HEK293 (cell line): ENCODE measurements around the gene IGIP.

Experiments
- EGR2 ChIP-seq: fragments of 450-650 bp; formaldehyde crosslinking; IDR thresholded peaks from 2 replicates; pipeline ENCODE4 v1.5.1; 2016; ENCODE audit warnings: low read depth, missing biosample characterization, missing genetic modification characterization
- GLIS2 ChIP-seq: fragments of 450-650 bp; formaldehyde crosslinking; IDR thresholded peaks from 2 replicates; pipeline ENCODE4 v1.5.1; 2016; ENCODE audit warnings: missing biosample characterization, missing genetic modification characterization
- IKZF3 ChIP-seq: fragments of 450-650 bp; IDR thresholded peaks from 2 replicates; pipeline ENCODE4 v1.5.0; 2018; ENCODE audit warnings: missing biosample characterization, mild to moderate bottlenecking, missing genetic modification characterization, moderate library complexity
- MZF1 ChIP-seq: fragments of 450-650 bp; formaldehyde crosslinking; IDR thresholded peaks from 2 replicates; pipeline ENCODE4 v1.5.1; 2017; ENCODE audit warnings: missing biosample characterization, missing genetic modification characterization, borderline replicate concordance
- SP3 ChIP-seq: fragments of 450-650 bp; formaldehyde crosslinking; IDR thresholded peaks from 2 replicates; pipeline ENCODE4 v1.5.1; 2016; ENCODE audit warnings: missing biosample characterization, missing genetic modification characterization
- ZBTB1 ChIP-seq: fragments of 450-650 bp; formaldehyde crosslinking; IDR thresholded peaks from 2 replicates; pipeline ENCODE4 v1.5.1; 2016; ENCODE audit warnings: missing biosample characterization, missing genetic modification characterization
- ZNF10 ChIP-seq: fragments of 450-650 bp; formaldehyde crosslinking; IDR thresholded peaks from 2 replicates; pipeline ENCODE4 v1.5.1; 2017; ENCODE audit warnings: missing biosample characterization, missing genetic modification characterization
- ZNF16 ChIP-seq: fragments of 450-650 bp; formaldehyde crosslinking; IDR thresholded peaks from 2 replicates; pipeline ENCODE4 v1.5.1; 2016; ENCODE audit warnings: low read depth, missing biosample characterization, missing genetic modification characterization
- ZNF169 ChIP-seq: fragments of 450-650 bp; formaldehyde crosslinking; IDR thresholded peaks from 2 replicates; pipeline ENCODE4 v1.5.1; 2016; ENCODE audit warnings: missing biosample characterization, missing genetic modification characterization
- ZNF391 ChIP-seq: fragments of 450-650 bp; formaldehyde crosslinking; IDR thresholded peaks from 2 replicates; pipeline ENCODE4 v1.5.1; 2016; ENCODE audit warnings: low read depth, missing biosample characterization, missing genetic modification characterization, borderline replicate concordance
- ZNF529 ChIP-seq: fragments of 450-650 bp; formaldehyde crosslinking; IDR thresholded peaks from 2 replicates; pipeline ENCODE4 v1.5.1; 2017; ENCODE audit warnings: missing genetic modification characterization, missing biosample characterization; ENCODE audit not compliant: insufficient replicate concordance
- ZNF548 ChIP-seq: fragments of 450-650 bp; formaldehyde crosslinking; IDR thresholded peaks from 2 replicates; pipeline ENCODE4 v1.5.1; 2016; ENCODE audit warnings: missing biosample characterization, missing genetic modification characterization
- ZNF558 ChIP-seq: fragments of 450-650 bp; formaldehyde crosslinking; IDR thresholded peaks from 2 replicates; pipeline ENCODE4 v1.5.1; 2016; ENCODE audit warnings: missing biosample characterization, missing genetic modification characterization
- ZNF621 ChIP-seq: fragments of 450-650 bp; formaldehyde crosslinking; IDR thresholded peaks from 2 replicates; pipeline ENCODE4 v1.5.1; 2017; ENCODE audit warnings: missing biosample characterization, missing genetic modification characterization
- ZNF660 ChIP-seq: fragments of 450-650 bp; IDR thresholded peaks from 2 replicates; pipeline ENCODE4 v1.5.1; 2018; ENCODE audit warnings: missing biosample characterization, mild to moderate bottlenecking, missing genetic modification characterization
- ZSCAN23 ChIP-seq: fragments of 450-650 bp; formaldehyde crosslinking; IDR thresholded peaks from 2 replicates; pipeline ENCODE4 v1.5.1; 2016; ENCODE audit warnings: missing biosample characterization, missing genetic modification characterization
- TF ChIP-seq, protein P1 (sequence below): fragments of 450-650 bp; formaldehyde crosslinking; IDR thresholded peaks from 2 replicates; pipeline ENCODE4 v1.5.1; 2016; ENCODE audit warnings: missing biosample characterization, missing genetic modification characterization, low read depth
- TF ChIP-seq, protein P2 (sequence below): fragments of 450-650 bp; formaldehyde crosslinking; IDR thresholded peaks from 2 replicates; pipeline ENCODE4 v1.5.1; 2017; ENCODE audit warnings: missing biosample characterization, mild to moderate bottlenecking, missing genetic modification characterization, moderate library complexity
- TF ChIP-seq, protein P3 (sequence below): fragments of 450-650 bp; formaldehyde crosslinking; IDR thresholded peaks from 2 replicates; pipeline ENCODE4 v1.5.1; 2016; ENCODE audit warnings: missing biosample characterization, missing genetic modification characterization
- TF ChIP-seq, protein P4 (sequence below): fragments of 450-650 bp; formaldehyde crosslinking; IDR thresholded peaks from 2 replicates; pipeline ENCODE4 v1.5.1; 2016; ENCODE audit warnings: missing biosample characterization, missing genetic modification characterization, low read depth
- TF ChIP-seq, protein P5 (sequence below): fragments of 450-650 bp; formaldehyde crosslinking; IDR thresholded peaks from 2 replicates; pipeline ENCODE4 v1.5.1; 2016; ENCODE audit warnings: missing biosample characterization, missing genetic modification characterization
- TF ChIP-seq, protein P6 (sequence below): fragments of 450-650 bp; formaldehyde crosslinking; IDR thresholded peaks from 2 replicates; pipeline ENCODE4 v1.5.1; 2016; ENCODE audit warnings: missing biosample characterization, missing genetic modification characterization, borderline replicate concordance

IGIP gene

DNA sequence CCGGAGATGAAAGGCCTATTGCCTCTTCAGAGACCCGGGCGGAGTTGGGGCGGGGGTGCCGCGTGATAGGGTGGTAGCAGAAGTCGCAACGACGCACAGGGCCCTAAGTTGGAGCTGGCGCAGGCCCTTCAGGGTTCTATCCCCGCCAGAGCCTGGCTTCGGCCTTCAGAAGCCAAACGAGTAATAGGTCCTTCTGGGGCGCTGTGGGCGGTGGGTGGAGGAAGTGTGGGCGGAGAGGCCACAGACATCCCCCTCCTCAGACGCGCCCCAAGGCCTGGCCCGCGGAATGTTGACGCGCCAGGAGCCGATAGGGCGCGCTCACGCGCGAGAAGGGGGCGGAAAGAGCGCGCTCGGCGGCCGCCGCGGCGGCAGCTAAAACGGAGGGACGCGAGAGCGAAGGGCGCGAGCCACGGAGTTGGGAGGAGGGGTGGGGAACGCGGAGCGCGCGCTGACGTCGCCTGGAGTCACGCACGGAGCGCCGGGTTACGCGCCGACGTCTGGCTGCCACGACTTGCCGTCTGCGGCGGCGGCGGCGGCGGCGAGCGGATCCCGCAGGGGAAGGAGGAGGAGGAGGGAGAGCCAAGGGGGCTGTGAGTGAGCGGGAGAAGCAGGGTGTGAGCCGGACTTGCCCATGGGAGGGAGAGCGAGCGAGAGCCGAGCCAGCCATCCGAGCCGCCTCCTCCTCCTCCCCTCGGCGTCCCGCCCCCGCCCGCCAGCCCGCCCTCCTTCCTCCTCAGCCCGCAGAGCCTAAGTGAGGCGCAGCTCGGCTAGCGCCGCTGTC, 18.2 kb upstream of the IGIP start (continued):
- TF ChIP-seq, protein P1, sequence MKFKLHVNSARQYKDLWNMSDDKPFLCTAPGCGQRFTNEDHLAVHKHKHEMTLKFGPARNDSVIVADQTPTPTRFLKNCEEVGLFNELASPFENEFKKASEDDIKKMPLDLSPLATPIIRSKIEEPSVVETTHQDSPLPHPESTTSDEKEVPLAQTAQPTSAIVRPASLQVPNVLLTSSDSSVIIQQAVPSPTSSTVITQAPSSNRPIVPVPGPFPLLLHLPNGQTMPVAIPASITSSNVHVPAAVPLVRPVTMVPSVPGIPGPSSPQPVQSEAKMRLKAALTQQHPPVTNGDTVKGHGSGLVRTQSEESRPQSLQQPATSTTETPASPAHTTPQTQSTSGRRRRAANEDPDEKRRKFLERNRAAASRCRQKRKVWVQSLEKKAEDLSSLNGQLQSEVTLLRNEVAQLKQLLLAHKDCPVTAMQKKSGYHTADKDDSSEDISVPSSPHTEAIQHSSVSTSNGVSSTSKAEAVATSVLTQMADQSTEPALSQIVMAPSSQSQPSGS (tag by site-specific recombination) = peak; percentile 58
- 0 out of 2 replicates have a peak, but pooled peaks have one; percentile 24 for TF ChIP-seq ZNF169
- no peak for TF ChIP-seq ZNF10 (tag by site-specific recombination)
- TF ChIP-seq, protein P2, sequence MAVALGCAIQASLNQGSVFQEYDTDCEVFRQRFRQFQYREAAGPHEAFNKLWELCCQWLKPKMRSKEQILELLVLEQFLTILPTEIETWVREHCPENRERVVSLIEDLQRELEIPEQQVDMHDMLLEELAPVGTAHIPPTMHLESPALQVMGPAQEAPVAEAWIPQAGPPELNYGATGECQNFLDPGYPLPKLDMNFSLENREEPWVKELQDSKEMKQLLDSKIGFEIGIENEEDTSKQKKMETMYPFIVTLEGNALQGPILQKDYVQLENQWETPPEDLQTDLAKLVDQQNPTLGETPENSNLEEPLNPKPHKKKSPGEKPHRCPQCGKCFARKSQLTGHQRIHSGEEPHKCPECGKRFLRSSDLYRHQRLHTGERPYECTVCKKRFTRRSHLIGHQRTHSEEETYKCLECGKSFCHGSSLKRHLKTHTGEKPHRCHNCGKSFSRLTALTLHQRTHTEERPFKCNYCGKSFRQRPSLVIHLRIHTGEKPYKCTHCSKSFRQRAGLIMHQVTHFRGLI (tag by site-specific recombination) = no peak
- peak; percentile 75; the same call in 1 of the 2 replicates for TF ChIP-seq ZNF660 (tag by site-specific recombination)
- no peak for TF ChIP-seq ZNF558 (tag by site-specific recombination)
- no peak; the same call in 1 of the 2 replicates for TF ChIP-seq MZF1 (tag by site-specific recombination)
- no peak for TF ChIP-seq ZNF621 (tag by site-specific recombination)
- TF ChIP-seq ZNF16 (tag by site-specific recombination) = no peak
- TF ChIP-seq, protein P3, sequence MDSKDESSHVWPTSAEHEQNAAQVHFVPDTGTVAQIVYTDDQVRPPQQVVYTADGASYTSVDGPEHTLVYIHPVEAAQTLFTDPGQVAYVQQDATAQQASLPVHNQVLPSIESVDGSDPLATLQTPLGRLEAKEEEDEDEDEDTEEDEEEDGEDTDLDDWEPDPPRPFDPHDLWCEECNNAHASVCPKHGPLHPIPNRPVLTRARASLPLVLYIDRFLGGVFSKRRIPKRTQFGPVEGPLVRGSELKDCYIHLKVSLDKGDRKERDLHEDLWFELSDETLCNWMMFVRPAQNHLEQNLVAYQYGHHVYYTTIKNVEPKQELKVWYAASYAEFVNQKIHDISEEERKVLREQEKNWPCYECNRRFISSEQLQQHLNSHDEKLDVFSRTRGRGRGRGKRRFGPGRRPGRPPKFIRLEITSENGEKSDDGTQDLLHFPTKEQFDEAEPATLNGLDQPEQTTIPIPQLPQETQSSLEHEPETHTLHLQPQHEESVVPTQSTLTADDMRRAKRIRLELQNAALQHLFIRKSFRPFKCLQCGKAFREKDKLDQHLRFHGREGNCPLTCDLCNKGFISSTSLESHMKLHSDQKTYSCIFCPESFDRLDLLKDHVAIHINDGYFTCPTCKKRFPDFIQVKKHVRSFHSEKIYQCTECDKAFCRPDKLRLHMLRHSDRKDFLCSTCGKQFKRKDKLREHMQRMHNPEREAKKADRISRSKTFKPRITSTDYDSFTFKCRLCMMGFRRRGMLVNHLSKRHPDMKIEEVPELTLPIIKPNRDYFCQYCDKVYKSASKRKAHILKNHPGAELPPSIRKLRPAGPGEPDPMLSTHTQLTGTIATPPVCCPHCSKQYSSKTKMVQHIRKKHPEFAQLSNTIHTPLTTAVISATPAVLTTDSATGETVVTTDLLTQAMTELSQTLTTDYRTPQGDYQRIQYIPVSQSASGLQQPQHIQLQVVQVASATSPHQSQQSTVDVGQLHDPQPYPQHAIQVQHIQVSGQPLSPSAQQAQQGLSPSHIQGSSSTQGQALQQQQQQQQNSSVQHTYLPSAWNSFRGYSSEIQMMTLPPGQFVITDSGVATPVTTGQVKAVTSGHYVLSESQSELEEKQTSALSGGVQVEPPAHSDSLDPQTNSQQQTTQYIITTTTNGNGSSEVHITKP = peak; percentile 84
- no peak for TF ChIP-seq ZNF529 (tag by site-specific recombination)
- TF ChIP-seq, protein P4, sequence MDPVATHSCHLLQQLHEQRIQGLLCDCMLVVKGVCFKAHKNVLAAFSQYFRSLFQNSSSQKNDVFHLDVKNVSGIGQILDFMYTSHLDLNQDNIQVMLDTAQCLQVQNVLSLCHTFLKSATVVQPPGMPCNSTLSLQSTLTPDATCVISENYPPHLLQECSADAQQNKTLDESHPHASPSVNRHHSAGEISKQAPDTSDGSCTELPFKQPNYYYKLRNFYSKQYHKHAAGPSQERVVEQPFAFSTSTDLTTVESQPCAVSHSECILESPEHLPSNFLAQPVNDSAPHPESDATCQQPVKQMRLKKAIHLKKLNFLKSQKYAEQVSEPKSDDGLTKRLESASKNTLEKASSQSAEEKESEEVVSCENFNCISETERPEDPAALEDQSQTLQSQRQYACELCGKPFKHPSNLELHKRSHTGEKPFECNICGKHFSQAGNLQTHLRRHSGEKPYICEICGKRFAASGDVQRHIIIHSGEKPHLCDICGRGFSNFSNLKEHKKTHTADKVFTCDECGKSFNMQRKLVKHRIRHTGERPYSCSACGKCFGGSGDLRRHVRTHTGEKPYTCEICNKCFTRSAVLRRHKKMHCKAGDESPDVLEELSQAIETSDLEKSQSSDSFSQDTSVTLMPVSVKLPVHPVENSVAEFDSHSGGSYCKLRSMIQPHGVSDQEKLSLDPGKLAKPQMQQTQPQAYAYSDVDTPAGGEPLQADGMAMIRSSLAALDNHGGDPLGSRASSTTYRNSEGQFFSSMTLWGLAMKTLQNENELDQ (tag by site-specific recombination) = no peak
- no peak for TF ChIP-seq ZSCAN23 (tag by site-specific recombination)
- TF ChIP-seq ZBTB1 (tag by site-specific recombination) = 0 out of 2 replicates have a peak, but pooled peaks have one; percentile 56
- TF ChIP-seq GLIS2 = no peak
- TF ChIP-seq ZNF548 (tag by site-specific recombination) = no peak
- peak; percentile 86 for TF ChIP-seq EGR2 (tag by site-specific recombination)
- TF ChIP-seq ZNF391 (tag by site-specific recombination) = peak; percentile 41; the same call in 1 of the 2 replicates
- TF ChIP-seq IKZF3 = peak; percentile 65
- TF ChIP-seq, protein P5, sequence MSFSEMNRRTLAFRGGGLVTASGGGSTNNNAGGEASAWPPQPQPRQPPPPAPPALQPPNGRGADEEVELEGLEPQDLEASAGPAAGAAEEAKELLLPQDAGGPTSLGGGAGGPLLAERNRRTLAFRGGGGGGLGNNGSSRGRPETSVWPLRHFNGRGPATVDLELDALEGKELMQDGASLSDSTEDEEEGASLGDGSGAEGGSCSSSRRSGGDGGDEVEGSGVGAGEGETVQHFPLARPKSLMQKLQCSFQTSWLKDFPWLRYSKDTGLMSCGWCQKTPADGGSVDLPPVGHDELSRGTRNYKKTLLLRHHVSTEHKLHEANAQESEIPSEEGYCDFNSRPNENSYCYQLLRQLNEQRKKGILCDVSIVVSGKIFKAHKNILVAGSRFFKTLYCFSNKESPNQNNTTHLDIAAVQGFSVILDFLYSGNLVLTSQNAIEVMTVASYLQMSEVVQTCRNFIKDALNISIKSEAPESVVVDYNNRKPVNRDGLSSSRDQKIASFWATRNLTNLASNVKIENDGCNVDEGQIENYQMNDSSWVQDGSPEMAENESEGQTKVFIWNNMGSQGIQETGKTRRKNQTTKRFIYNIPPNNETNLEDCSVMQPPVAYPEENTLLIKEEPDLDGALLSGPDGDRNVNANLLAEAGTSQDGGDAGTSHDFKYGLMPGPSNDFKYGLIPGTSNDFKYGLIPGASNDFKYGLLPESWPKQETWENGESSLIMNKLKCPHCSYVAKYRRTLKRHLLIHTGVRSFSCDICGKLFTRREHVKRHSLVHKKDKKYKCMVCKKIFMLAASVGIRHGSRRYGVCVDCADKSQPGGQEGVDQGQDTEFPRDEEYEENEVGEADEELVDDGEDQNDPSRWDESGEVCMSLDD (tag by site-specific recombination) = no peak; the same call in none of the 2 replicates
- TF ChIP-seq SP3 (tag by site-specific recombination) = peak; percentile 82
- TF ChIP-seq, protein P6, sequence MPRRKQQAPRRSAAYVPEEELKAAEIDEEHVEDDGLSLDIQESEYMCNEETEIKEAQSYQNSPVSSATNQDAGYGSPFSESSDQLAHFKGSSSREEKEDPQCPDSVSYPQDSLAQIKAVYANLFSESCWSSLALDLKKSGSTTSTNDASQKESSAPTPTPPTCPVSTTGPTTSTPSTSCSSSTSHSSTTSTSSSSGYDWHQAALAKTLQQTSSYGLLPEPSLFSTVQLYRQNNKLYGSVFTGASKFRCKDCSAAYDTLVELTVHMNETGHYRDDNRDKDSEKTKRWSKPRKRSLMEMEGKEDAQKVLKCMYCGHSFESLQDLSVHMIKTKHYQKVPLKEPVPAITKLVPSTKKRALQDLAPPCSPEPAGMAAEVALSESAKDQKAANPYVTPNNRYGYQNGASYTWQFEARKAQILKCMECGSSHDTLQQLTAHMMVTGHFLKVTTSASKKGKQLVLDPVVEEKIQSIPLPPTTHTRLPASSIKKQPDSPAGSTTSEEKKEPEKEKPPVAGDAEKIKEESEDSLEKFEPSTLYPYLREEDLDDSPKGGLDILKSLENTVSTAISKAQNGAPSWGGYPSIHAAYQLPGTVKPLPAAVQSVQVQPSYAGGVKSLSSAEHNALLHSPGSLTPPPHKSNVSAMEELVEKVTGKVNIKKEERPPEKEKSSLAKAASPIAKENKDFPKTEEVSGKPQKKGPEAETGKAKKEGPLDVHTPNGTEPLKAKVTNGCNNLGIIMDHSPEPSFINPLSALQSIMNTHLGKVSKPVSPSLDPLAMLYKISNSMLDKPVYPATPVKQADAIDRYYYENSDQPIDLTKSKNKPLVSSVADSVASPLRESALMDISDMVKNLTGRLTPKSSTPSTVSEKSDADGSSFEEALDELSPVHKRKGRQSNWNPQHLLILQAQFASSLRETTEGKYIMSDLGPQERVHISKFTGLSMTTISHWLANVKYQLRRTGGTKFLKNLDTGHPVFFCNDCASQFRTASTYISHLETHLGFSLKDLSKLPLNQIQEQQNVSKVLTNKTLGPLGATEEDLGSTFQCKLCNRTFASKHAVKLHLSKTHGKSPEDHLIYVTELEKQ = peak; percentile 6; the same call in 1 of the 2 replicates
